ENCODE measurements around the gene MAD1L1. TPM values are rescaled to one million over a fixed set of nuclear protein-coding genes. Genes with fewer than 3 reads are reported as not detected.
"Not testable (repeated sequence)": the region's sequence is repeated elsewhere in the genome, so short reads cannot be mapped to it uniquely, and the experiment has no call there.

The MAD1L1 gene
- total and polyA plus RNA-seq, 3 donors from 2014 or later = 63.1 to 149 (median 94.6) TPM

DNA sequence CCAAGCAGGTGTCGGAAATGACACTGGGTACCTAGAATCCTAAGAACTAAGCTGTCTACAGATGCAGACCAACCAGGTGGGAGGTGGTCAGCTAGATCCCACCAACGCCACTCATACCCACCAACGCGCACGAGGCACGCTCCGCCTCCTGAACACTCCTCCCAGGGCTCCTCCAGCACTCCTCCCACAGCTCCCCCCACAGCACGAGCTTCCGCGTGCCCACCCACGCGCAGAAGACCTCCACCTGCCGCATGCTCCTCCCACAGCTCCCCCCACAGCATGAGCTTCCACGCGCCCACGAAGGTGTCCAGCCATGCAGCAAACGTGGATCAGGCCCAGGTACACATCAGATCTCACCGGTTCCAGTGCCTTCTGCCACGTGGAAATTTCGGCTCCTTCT, 196.0 kb downstream of the MAD1L1 start:
- TF ChIP-seq POLR2A (IDR thresholded peaks at IDR 0.05) (no peak), CTCF (IDR thresholded peaks at IDR 0.05) (no peak)
- peaks cover 15% of the 10 kb centered on the region for H3K4me1 ChIP-seq
- no peaks in the 10 kb centered on the region for H3K36me3 ChIP-seq (ENCODE audit: low read depth, missing control alignments)
- intact Hi-C loops (cut with DNase I; ENCODE audit: low total_unique reads) = no loop called here
- DNase-seq = no peak
- no peaks in the 10 kb centered on the region for H3K27me3 ChIP-seq
- H3K4me3 ChIP-seq = no peak overlapping the region
- H3K9me3 ChIP-seq = no peaks in the 10 kb centered on the region
- WGBS, 2 donors = 87 to 96% methylated on average over 18 to 20 of the region's 20 CpGs
- no peak overlapping the region for H3K27ac ChIP-seq

- H3K36me3 ChIP-seq (ENCODE audit: low read depth, missing control alignments); H3K27me3 ChIP-seq; DNase-seq; H3K27ac ChIP-seq; H3K9me3 ChIP-seq; H3K4me3 ChIP-seq; intact Hi-C loops (cut with DNase I; ENCODE audit: low total_unique reads): not testable (repeated sequence)
- peaks cover 15% of the 10 kb centered on the region for H3K4me1 ChIP-seq
- 97 to 98% methylated on average over 7 to 11 of the region's 16 CpGs for WGBS, 2 donors
Measured at GRCh38 chr7:2036201-2036600, 196.5 kb downstream of the MAD1L1 start.

GRCh38 chr7:2034291-2035201, 198.2 kb downstream of the MAD1L1 start:
- intact Hi-C loops (cut with DNase I; ENCODE audit: low total_unique reads) = no loop called here
- peaks cover 15% of the 10 kb centered on the region for H3K4me1 ChIP-seq
- no peaks in the 10 kb centered on the region for H3K9me3 ChIP-seq
- TF ChIP-seq POLR2A (IDR thresholded peaks at IDR 0.05) = no peak
- TF ChIP-seq CTCF (IDR thresholded peaks at IDR 0.05) = no peak
- no peak for DNase-seq
- no peaks in the 10 kb centered on the region for H3K27me3 ChIP-seq
- no peaks in the 10 kb centered on the region for H3K36me3 ChIP-seq (ENCODE audit: low read depth, missing control alignments)
- H3K27ac ChIP-seq = no peak overlapping the region
- no peak overlapping the region for H3K4me3 ChIP-seq
- WGBS, 2 donors = 69 to 86% methylated on average over 20 of the region's 20 CpGs

GRCh38 chr7:2033586-2034135, 199.1 kb downstream of the MAD1L1 start:
- no peak for DNase-seq
- no peak overlapping the region for H3K4me3 ChIP-seq
- WGBS, 2 donors = 92 to 95% methylated on average over 13 of the region's 13 CpGs

More at GRCh38 chr7:2033586-2034135, 199.1 kb downstream of the MAD1L1 start:
- H3K9me3 ChIP-seq = no peaks in the 10 kb centered on the region
- H3K27ac ChIP-seq = no peak overlapping the region
- H3K36me3 ChIP-seq (ENCODE audit: low read depth, missing control alignments) = no peaks in the 10 kb centered on the region
- H3K4me1 ChIP-seq = peaks cover 15% of the 10 kb centered on the region
- H3K27me3 ChIP-seq = no peaks in the 10 kb centered on the region
- TF ChIP-seq POLR2A (IDR thresholded peaks at IDR 0.05) (no peak), CTCF (IDR thresholded peaks at IDR 0.05) (no peak)
- intact Hi-C loops (cut with DNase I; ENCODE audit: low total_unique reads) = no loop called here
